HepG2 (cell line): ENCODE results near the gene CCT3. TPM values are rescaled to one million over a fixed set of nuclear protein-coding genes. Genes with fewer than 3 reads are reported as not detected.
A peak's percentile ranks its signal among the peaks of the same experiment; 100 is the strongest.

ENCODE experiments used
- ATF7-NPFF ChIP-seq: sonication (generic); formaldehyde crosslinking; IDR thresholded peaks from 2 replicates; pipeline ENCODE4 v1.8.1; 2023; ENCODE audit warnings: mild to moderate bottlenecking, low read depth, missing genetic modification reagents, moderate library complexity
- CHD2 ChIP-seq: IDR thresholded peaks from 2 replicates; pipeline ENCODE4 v1.6.1; 2011; ENCODE audit warnings: low read depth, low read length, improper control_type of control experiment
- GPN1 ChIP-seq: sonication (generic); formaldehyde crosslinking; IDR thresholded peaks from 2 replicates; pipeline ENCODE4 v1.5.1; 2020; ENCODE audit warnings: missing genetic modification reagents, borderline replicate concordance
- HCFC1 ChIP-seq: fragments of 150-350 bp; IDR thresholded peaks from 2 replicates; pipeline ENCODE4 v1.6.1; 2014; ENCODE audit warnings: low read depth, low read length
- HNRNPLL ChIP-seq: fragments of 200-400 bp; formaldehyde crosslinking; IDR thresholded peaks from 2 replicates; pipeline ENCODE4 v1.6.1; 2017; ENCODE audit warnings: mild to moderate bottlenecking, low read depth, low read length; ENCODE audit not compliant: poor library complexity, severe bottlenecking
- KLF12 ChIP-seq: sonication (generic); formaldehyde crosslinking; IDR thresholded peaks from 2 replicates; pipeline ENCODE4 v1.4.0; 2020; ENCODE audit warnings: missing genetic modification reagents, borderline replicate concordance
- PAX8 ChIP-seq: sonication (generic); formaldehyde crosslinking; IDR thresholded peaks from 2 replicates; pipeline ENCODE4 v1.8.0; 2022; ENCODE audit warnings: mild to moderate bottlenecking, missing genetic modification reagents, borderline replicate concordance
- POLR2G ChIP-seq: fragments of 200-400 bp; formaldehyde crosslinking; IDR thresholded peaks from 2 replicates; pipeline ENCODE4 v1.6.1; 2018; ENCODE audit warnings: mild to moderate bottlenecking, low read depth, low read length, moderate library complexity
- SSRP1 ChIP-seq: IDR thresholded peaks from 2 replicates; pipeline ENCODE4 v1.6.1; 2016; ENCODE audit warnings: control low read depth
- ZFP90 ChIP-seq: sonication (generic); formaldehyde crosslinking; IDR thresholded peaks from 2 replicates; pipeline ENCODE4 v1.8.0; 2022; ENCODE audit warnings: missing genetic modification reagents, mild to moderate bottlenecking, inconsistent platforms, borderline replicate concordance
- ZNF205 ChIP-seq: IDR thresholded peaks from 2 replicates; pipeline ENCODE4 v1.6.1; 2018; ENCODE audit warnings: missing biosample characterization, missing genetic modification reagents
- ZNF484 ChIP-seq: sonication (generic); formaldehyde crosslinking; IDR thresholded peaks from 2 replicates; pipeline ENCODE4 v1.5.1; 2020; ENCODE audit warnings: mild to moderate bottlenecking, low read depth, missing genetic modification reagents, borderline replicate concordance
- ZNF501 ChIP-seq: sonication (generic); formaldehyde crosslinking; IDR thresholded peaks from 2 replicates; pipeline ENCODE4 v1.5.1; 2020; ENCODE audit warnings: mild to moderate bottlenecking, moderate library complexity, missing genetic modification reagents
- ZNF598 ChIP-seq: sonication (generic); formaldehyde crosslinking; IDR thresholded peaks from 2 replicates; pipeline ENCODE4 v1.5.1; 2020; ENCODE audit warnings: mild to moderate bottlenecking, missing genetic modification reagents, borderline replicate concordance
- ZNF724P ChIP-seq: sonication (generic); formaldehyde crosslinking; IDR thresholded peaks from 2 replicates; pipeline ENCODE4 v1.8.0; 2022; ENCODE audit warnings: missing genetic modification reagents, borderline replicate concordance
- ZNF749 ChIP-seq: sonication (generic); formaldehyde crosslinking; IDR thresholded peaks from 2 replicates; pipeline ENCODE4 v1.8.0; 2022; ENCODE audit warnings: mild to moderate bottlenecking, missing genetic modification reagents, moderate library complexity, borderline replicate concordance
- polyA plus RNA-seq, 8 experiments: library from polyadenylated mRNA; depleted of rRNA in 3 of 8; stranded (reverse) in 7 of 8; unstranded in 1 of 8; fragments of >200 nt; fragmentation: Illumina TruSeq in 4 of 8; extraction: Trizol in 4 of 8; gene quantifications; 2 replicates each; pipeline versions ENCODE4 v1.2.1 to v1.2.3, GENCODE V29; 2011 to 2016; ENCODE audit warnings: low read depth in 4 of 8, missing spikeins in 1 of 8, mixed read lengths in 1 of 8; ENCODE audit not compliant: insufficient read depth in 1 of 8
- total RNA-seq, 5 experiments: library from RNA; depleted of rRNA; stranded (reverse); fragments of >200 nt; fragmentation: Illumina TruSeq; extraction: Trizol; gene quantifications; 2 replicates each; pipeline ENCODE4 v1.2.3, GENCODE V29; 2016; ENCODE audit warnings: low read depth in 1 of 5
- TF ChIP-seq, protein P1 (sequence below): IDR thresholded peaks from 2 replicates; pipeline ENCODE4 v1.6.1; 2016; ENCODE audit warnings: low read depth
- TF ChIP-seq, protein P2 (sequence below): sonication (generic); formaldehyde crosslinking; IDR thresholded peaks from 2 replicates; pipeline ENCODE4 v1.8.1; 2023; ENCODE audit warnings: mild to moderate bottlenecking, missing genetic modification reagents
- TF ChIP-seq, protein P3 (sequence below): sonication (generic); formaldehyde crosslinking; IDR thresholded peaks from 2 replicates; pipeline ENCODE4 v1.4.0; 2020; ENCODE audit warnings: missing genetic modification reagents
- TF ChIP-seq, protein P4 (sequence below): fragments of 450-650 bp; IDR thresholded peaks from 2 replicates; pipeline ENCODE4 v1.6.1; 2016

The CCT3 gene
- total and polyA plus RNA-seq, 2 of the 13 experiments (the other 11 are each of a cell fraction or from before 2014, with no cell fraction given): 319 to 615 TPM

DNA sequence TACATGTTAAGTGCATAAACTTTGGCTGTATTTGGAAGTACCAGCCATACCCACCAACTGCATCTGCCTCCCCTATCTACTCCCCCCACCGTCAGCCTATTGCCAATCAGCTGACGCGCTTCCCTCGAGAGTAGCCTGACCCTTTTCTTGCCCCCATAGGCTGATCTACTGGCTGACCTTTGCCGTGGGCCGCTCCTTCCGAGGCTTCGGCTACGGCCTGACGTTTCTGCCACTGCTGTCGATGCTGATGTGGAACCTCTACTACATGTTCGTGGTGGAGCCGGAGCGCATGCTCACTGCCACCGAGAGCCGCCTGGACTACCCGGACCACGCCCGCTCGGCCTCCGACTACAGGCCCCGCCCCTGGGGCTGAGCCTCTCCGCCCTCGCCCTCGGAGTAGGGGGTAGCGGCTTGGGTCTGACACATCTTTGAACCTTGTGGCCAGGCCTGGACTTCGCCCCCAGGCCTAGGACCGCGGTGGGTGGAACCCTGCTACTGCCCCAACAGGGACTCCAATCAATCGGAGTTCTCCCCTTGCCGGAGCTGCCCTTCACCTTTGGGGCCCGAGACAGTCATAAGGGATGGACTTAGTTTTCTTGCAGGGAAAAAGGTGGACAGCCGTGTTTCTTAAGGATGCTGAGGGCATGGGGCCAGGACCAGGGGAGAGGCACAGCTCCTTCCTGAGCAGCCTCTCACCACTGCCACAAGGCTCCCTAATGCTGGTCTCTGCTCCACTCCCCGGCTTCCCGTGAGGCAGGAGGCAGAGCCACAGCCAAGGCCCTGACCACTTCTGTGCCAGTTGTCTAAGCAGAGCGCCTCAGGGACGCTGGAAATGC lies 46.6 kb downstream of the CCT3 start (continued):
- TF ChIP-seq, protein P1, sequence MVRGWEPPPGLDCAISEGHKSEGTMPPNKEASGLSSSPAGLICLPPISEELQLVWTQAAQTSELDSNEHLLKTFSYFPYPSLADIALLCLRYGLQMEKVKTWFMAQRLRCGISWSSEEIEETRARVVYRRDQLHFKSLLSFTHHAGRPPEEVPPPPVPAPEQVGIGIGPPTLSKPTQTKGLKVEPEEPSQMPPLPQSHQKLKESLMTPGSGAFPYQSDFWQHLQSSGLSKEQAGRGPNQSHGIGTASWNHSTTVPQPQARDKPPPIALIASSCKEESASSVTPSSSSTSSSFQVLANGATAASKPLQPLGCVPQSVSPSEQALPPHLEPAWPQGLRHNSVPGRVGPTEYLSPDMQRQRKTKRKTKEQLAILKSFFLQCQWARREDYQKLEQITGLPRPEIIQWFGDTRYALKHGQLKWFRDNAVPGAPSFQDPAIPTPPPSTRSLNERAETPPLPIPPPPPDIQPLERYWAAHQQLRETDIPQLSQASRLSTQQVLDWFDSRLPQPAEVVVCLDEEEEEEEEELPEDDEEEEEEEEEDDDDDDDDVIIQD (CRISPR knock-in tag): peak; percentile 74; the same call in 1 of the 2 replicates
- TF ChIP-seq ZFP90 (CRISPR knock-in tag) (no peak), ZNF724P (CRISPR knock-in tag) (no peak), ZNF501 (CRISPR knock-in tag) (peak; percentile 92), ATF7-NPFF (peak; percentile 44; the same call in 1 of the 2 replicates), ZNF484 (CRISPR knock-in tag) (no peak), GPN1 (CRISPR knock-in tag) (no peak), HNRNPLL (peak; percentile 56), ZNF205 (peak; percentile 19; the same call in 1 of the 2 replicates), ZNF749 (CRISPR knock-in tag) (peak; percentile 84; the same call in 1 of the 2 replicates), PAX8 (CRISPR knock-in tag) (no peak), CHD2 (peak; percentile 29), SSRP1 (0 out of 2 replicates have a peak, but pooled peaks have one; percentile 49), KLF12 (CRISPR knock-in tag) (peak; percentile 66; the same call in 1 of the 2 replicates), HCFC1 (no peak; the same call in 1 of the 2 replicates), ZNF598 (CRISPR knock-in tag) (peak; percentile 70; the same call in 1 of the 2 replicates), POLR2G (peak; percentile 87)
- TF ChIP-seq, protein P2, sequence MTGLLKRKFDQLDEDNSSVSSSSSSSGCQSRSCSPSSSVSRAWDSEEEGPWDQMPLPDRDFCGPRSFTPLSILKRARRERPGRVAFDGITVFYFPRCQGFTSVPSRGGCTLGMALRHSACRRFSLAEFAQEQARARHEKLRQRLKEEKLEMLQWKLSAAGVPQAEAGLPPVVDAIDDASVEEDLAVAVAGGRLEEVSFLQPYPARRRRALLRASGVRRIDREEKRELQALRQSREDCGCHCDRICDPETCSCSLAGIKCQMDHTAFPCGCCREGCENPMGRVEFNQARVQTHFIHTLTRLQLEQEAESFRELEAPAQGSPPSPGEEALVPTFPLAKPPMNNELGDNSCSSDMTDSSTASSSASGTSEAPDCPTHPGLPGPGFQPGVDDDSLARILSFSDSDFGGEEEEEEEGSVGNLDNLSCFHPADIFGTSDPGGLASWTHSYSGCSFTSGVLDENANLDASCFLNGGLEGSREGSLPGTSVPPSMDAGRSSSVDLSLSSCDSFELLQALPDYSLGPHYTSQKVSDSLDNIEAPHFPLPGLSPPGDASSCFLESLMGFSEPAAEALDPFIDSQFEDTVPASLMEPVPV (CRISPR knock-in tag): peak; percentile 63; the same call in 1 of the 2 replicates
- TF ChIP-seq, protein P3, sequence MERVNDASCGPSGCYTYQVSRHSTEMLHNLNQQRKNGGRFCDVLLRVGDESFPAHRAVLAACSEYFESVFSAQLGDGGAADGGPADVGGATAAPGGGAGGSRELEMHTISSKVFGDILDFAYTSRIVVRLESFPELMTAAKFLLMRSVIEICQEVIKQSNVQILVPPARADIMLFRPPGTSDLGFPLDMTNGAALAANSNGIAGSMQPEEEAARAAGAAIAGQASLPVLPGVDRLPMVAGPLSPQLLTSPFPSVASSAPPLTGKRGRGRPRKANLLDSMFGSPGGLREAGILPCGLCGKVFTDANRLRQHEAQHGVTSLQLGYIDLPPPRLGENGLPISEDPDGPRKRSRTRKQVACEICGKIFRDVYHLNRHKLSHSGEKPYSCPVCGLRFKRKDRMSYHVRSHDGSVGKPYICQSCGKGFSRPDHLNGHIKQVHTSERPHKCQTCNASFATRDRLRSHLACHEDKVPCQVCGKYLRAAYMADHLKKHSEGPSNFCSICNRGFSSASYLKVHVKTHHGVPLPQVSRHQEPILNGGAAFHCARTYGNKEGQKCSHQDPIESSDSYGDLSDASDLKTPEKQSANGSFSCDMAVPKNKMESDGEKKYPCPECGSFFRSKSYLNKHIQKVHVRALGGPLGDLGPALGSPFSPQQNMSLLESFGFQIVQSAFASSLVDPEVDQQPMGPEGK (CRISPR knock-in tag): peak; percentile 65; the same call in 1 of the 2 replicates
- TF ChIP-seq, protein P4, sequence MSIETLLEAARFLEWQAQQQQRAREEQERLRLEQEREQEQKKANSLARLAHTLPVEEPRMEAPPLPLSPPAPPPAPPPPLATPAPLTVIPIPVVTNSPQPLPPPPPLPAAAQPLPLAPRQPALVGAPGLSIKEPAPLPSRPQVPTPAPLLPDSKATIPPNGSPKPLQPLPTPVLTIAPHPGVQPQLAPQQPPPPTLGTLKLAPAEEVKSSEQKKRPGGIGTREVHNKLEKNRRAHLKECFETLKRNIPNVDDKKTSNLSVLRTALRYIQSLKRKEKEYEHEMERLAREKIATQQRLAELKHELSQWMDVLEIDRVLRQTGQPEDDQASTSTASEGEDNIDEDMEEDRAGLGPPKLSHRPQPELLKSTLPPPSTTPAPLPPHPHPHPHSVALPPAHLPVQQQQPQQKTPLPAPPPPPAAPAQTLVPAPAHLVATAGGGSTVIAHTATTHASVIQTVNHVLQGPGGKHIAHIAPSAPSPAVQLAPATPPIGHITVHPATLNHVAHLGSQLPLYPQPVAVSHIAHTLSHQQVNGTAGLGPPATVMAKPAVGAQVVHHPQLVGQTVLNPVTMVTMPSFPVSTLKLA: peak; percentile 49; the same call in 1 of the 2 replicates
